ENCODE data around the gene FRZB.
"Not testable (repeated sequence)": the region's sequence is repeated elsewhere in the genome, so short reads cannot be mapped to it uniquely, and the experiment has no call there.

The FRZB gene

GRCh38 chr2:182890773-182891378, 24.4 kb upstream of the FRZB start:
- DNase-seq: no peak

GRCh38 chr2:182890305-182890704, 23.9 kb upstream of the FRZB start:
- DNase-seq: no peak

GRCh38 chr2:182887753-182888415, 21.4 kb upstream of the FRZB start:
- no peak for DNase-seq

GRCh38 chr2:182887093-182887492, 20.7 kb upstream of the FRZB start:
- no peak for DNase-seq

- no peak for DNase-seq
Observed at GRCh38 chr2:182885771-182886170, 19.3 kb upstream of the FRZB start.

GRCh38 chr2:182883451-182883850, 17.0 kb upstream of the FRZB start:
- no peak for DNase-seq

GRCh38 chr2:182880100-182880499, 13.7 kb upstream of the FRZB start:
- DNase-seq: not testable (repeated sequence)

- not testable (repeated sequence) for DNase-seq
Observed at GRCh38 chr2:182876653-182877052, 10.2 kb upstream of the FRZB start.

- DNase-seq: no peak
Observed at GRCh38 chr2:182870227-182870626, 3.8 kb upstream of the FRZB start.

- no peak for DNase-seq
Observed at GRCh38 chr2:182868054-182868796, 1.8 kb upstream of the FRZB start.

- DNase-seq: no peak
Observed at GRCh38 chr2:182867426-182868053, 1.1 kb upstream of the FRZB start.

GRCh38 chr2:182866095-182866460, 359 bp downstream of the FRZB start:
- peak in 3 of 56 donors; percentile 10 to 14 (median 12) for DNase-seq

- DNase-seq: no peak
Observed at GRCh38 chr2:182864949-182865570, 1.4 kb downstream of the FRZB start.

- no peak for DNase-seq
Observed at GRCh38 chr2:182863642-182864041, 2.8 kb downstream of the FRZB start.

GRCh38 chr2:182862091-182862490, 4.3 kb downstream of the FRZB start:
- DNase-seq: peak in 2 of 56 donors; percentile 0 to 4

- no peak for DNase-seq
Observed at GRCh38 chr2:182860858-182861257, 5.6 kb downstream of the FRZB start.

GRCh38 chr2:182858671-182859070, 7.8 kb downstream of the FRZB start:
- no peak for DNase-seq

- DNase-seq: no peak
Observed at GRCh38 chr2:182855376-182855775, 11.1 kb downstream of the FRZB start.

- no peak for DNase-seq
Observed at GRCh38 chr2:182854375-182855105, 11.9 kb downstream of the FRZB start.

- no peak for DNase-seq
Observed at GRCh38 chr2:182852801-182853200, 13.6 kb downstream of the FRZB start.

- DNase-seq: peak in 1 of 56 donors; percentile 13
Observed at GRCh38 chr2:182852090-182852489, 14.3 kb downstream of the FRZB start.
